Naive B cell (primary cell): ENCODE measurements around the gene ORMDL1. TPM values are rescaled to one million over a fixed set of nuclear protein-coding genes. Genes with fewer than 3 reads are reported as not detected.

Experiments
- ATAC-seq, 2 donors: fragments of 150-1000 bp; cut with Tn5 transposase; 2 replicates each; pipeline ENCODE4 v1.10.0; 2021; ENCODE audit warnings: low read depth in 2 of 2, mild to moderate bottlenecking in 2 of 2, moderate library complexity in 2 of 2
- DNase-seq: peaks from one replicate; pipeline ENCODE4 v3.0.0; 2022
- H3K27ac Mint-ChIP-seq, 6 donors: one replicate each; pipeline ENCODE4 v1.8.0; 2020 to 2022; ENCODE audit warnings: mild to moderate bottlenecking in 6 of 6, mixed read lengths in 6 of 6, moderate library complexity in 5 of 6, inconsistent platforms in 2 of 6
- H3K27me3 Mint-ChIP-seq, 3 donors: one replicate each; pipeline ENCODE4 v1.8.0; 2021 to 2022; ENCODE audit warnings: mixed read lengths in 3 of 3, mild to moderate bottlenecking in 1 of 3
- H3K36me3 Mint-ChIP-seq, 2 donors: one replicate each; pipeline ENCODE4 v1.8.0; 2020 to 2022; ENCODE audit warnings: mixed read lengths in 2 of 2, inconsistent platforms in 1 of 2, mild to moderate bottlenecking in 1 of 2
- H3K4me1 Mint-ChIP-seq, 3 donors: one replicate each; pipeline ENCODE4 v1.8.0; 2020 to 2022; ENCODE audit warnings: mixed read lengths in 3 of 3, inconsistent platforms in 1 of 3, mild to moderate bottlenecking in 1 of 3, moderate library complexity in 1 of 3
- H3K4me3 Mint-ChIP-seq, 8 donors: one replicate each; pipeline ENCODE4 v1.8.0; 2020 to 2022; ENCODE audit warnings: mild to moderate bottlenecking in 8 of 8, mixed read lengths in 8 of 8, moderate library complexity in 8 of 8, inconsistent platforms in 2 of 8
- H3K9me3 Mint-ChIP-seq, 7 donors: one replicate each; pipeline ENCODE4 v1.8.0; 2020 to 2022; ENCODE audit warnings: mixed read lengths in 7 of 7, mild to moderate bottlenecking in 5 of 7, inconsistent platforms in 2 of 7, moderate library complexity in 1 of 7
- polyA plus RNA-seq, 6 donors: library from polyadenylated mRNA; unstranded; fragments of 300-500 nt; fragmentation: Illumina TruSeq; gene quantifications; one replicate each; pipeline ENCODE4 v1.2.3, GENCODE V29; 2021; ENCODE audit warnings: low read depth in 6 of 6

The ORMDL1 gene
- polyA plus RNA-seq, 6 donors from 2014 or later = 78.8 to 113 (median 102) TPM

GRCh38 chr2:189799030-189799331 lies 14.8 kb upstream of the ORMDL1 start:
- H3K9me3 Mint-ChIP-seq = no peaks in the 10 kb centered on the region
- no peak overlapping the region for H3K4me3 Mint-ChIP-seq
- H3K27me3 Mint-ChIP-seq = no peaks in the 10 kb centered on the region
- H3K36me3 Mint-ChIP-seq = peaks cover 6 to 19% of the 10 kb centered on the region in 2 donors
- ATAC-seq = no peak
- H3K27ac Mint-ChIP-seq = no peak overlapping the region
- H3K4me1 Mint-ChIP-seq = peaks cover 3 to 15% (median 10%) of the 10 kb centered on the region in 3 donors
- DNase-seq = no peak

GRCh38 chr2:189798312-189799029 lies 14.3 kb upstream of the ORMDL1 start:
- Mint-ChIP-seq H3K4me1 (peaks cover 3 to 15% (median 10%) of the 10 kb centered on the region in 3 donors), H3K4me3 (no peak overlapping the region), H3K27me3 (no peaks in the 10 kb centered on the region), H3K9me3 (no peaks in the 10 kb centered on the region), H3K36me3 (peaks cover 6 to 19% of the 10 kb centered on the region in 2 donors), H3K27ac (peak overlapping the region in 2 of 6 donors; percentile 7 to 28)
- DNase-seq (peak; percentile 29), ATAC-seq (peak; percentile 54 to 82)

- DNase-seq = no peak
- no peak for ATAC-seq
- Mint-ChIP-seq H3K27me3 (no peaks in the 10 kb centered on the region), H3K36me3 (peaks cover 10 to 19% of the 10 kb centered on the region in 2 donors), H3K9me3 (no peaks in the 10 kb centered on the region), H3K27ac (peak overlapping the region in 2 of 6 donors; percentile 7 to 28), H3K4me1 (peaks cover 3 to 15% (median 10%) of the 10 kb centered on the region in 3 donors), H3K4me3 (no peak overlapping the region)
Observed at GRCh38 chr2:189797902-189798301, 13.8 kb upstream of the ORMDL1 start.

GRCh38 chr2:189794310-189794709 lies 10.2 kb upstream of the ORMDL1 start:
- no peak overlapping the region for H3K4me3 Mint-ChIP-seq
- peaks cover 2 to 3% (median 3%) of the 10 kb centered on the region in 3 donors for H3K4me1 Mint-ChIP-seq
- H3K9me3 Mint-ChIP-seq = no peaks in the 10 kb centered on the region
- H3K27ac Mint-ChIP-seq = no peak overlapping the region
- no peaks in the 10 kb centered on the region for H3K27me3 Mint-ChIP-seq
- ATAC-seq (no peak), DNase-seq (no peak)
- peaks cover 8 to 14% of the 10 kb centered on the region in 2 donors for H3K36me3 Mint-ChIP-seq

DNA sequence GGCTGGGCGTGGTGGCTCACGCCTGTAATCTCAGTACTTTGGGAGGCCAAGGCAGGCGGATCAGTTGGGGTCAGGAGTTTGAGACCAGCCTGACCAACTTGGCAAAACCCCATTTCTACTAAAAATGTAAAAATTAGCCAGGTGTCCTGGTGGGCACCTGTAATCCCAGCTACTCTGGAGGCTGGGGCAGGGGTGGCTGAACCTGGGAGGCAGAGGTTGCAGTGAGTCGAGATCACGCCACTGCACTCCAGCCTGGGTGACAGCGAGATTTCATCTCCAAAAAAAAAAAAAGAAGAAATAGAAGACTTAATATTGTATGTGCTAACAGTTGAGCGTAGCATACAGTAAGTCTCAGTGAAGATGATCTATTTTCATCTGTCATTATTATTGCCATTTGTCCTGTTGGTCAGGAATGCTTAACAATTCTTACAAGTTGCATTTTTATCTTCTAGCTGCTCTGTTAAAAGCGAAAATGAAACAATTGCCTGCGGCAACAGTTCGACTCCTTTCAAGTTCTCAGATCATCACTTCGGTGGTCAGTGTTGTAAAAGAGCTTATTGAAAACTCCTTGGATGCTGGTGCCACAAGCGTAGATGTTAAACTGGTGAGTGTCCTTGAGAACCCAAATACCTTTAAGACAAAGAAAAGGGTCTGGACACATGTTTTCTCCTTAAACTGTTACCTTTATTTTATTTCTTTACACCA lies 7.4 kb upstream of the ORMDL1 start:
- no peak overlapping the region for H3K27ac Mint-ChIP-seq
- H3K36me3 Mint-ChIP-seq = peaks cover 4 to 11% of the 10 kb centered on the region in 2 donors
- no peak for ATAC-seq
- no peak overlapping the region for H3K4me3 Mint-ChIP-seq
- H3K4me1 Mint-ChIP-seq = peaks cover 6 to 9% (median 7%) of the 10 kb centered on the region in 3 donors
- H3K27me3 Mint-ChIP-seq = no peaks in the 10 kb centered on the region
- no peak for DNase-seq
- no peaks in the 10 kb centered on the region for H3K9me3 Mint-ChIP-seq

DNA sequence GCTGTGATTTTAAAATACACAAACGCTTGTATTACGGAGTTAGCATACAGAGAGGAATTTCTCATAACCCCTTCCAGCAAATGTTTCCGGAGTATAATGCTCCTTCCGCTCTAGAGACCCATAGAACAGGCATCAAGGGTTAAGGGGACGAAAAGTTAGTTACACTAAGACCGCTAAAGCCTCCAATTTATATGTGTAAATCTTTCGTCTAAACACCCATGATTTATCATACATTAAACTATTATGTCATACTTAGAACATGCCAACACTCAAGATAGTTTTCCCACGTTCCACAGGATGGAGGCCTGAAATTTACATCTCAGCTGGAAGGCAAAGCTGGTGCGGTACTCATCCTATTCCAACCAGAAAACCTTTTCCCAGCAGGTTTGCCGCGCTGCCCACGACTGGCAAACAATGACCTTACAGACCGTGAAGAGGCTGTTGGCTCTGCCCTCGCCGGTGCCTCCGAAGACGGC lies 650 bp downstream of the ORMDL1 start:
- H3K4me1 Mint-ChIP-seq = peaks cover 39 to 58% (median 52%) of the 10 kb centered on the region in 3 donors
- peaks cover 4 to 18% of the 10 kb centered on the region in 2 donors for H3K36me3 Mint-ChIP-seq
- H3K27ac Mint-ChIP-seq = peak overlapping the region; percentile 89 to 98 (median 96)
- no peaks in the 10 kb centered on the region for H3K27me3 Mint-ChIP-seq
- peak overlapping the region; percentile 90 to 97 (median 96) for H3K4me3 Mint-ChIP-seq
- ATAC-seq (peak in 1 of 2 donors; percentile 7), DNase-seq (no peak)
- H3K9me3 Mint-ChIP-seq = no peaks in the 10 kb centered on the region

DNA sequence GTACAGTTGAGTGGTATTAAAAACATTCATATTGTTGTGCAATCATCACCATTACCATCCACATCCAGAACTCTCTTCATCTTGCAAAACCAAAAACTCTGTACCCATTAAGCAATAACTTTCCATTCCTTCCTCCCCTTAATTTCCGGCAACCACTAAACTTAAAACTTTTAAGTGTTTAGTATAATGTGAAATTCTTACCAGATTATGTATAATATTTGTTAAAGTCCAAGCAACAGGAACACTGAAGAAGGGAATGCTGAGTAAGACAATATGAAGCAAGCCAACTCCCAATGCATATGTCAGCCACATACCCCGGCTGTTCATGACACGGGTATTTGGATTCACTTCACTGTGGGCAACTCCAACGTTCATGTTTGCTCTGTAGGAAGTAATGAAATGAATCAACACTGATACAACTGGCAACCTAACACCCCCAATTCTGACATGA lies 1.9 kb downstream of the ORMDL1 start:
- H3K27ac Mint-ChIP-seq = peak overlapping the region; percentile 41 to 97 (median 78)
- H3K36me3 Mint-ChIP-seq = peaks cover 4 to 24% of the 10 kb centered on the region in 2 donors
- H3K27me3 Mint-ChIP-seq = no peaks in the 10 kb centered on the region
- H3K4me3 Mint-ChIP-seq = peak overlapping the region in 7 of 8 donors; percentile 21 to 94 (median 66)
- no peak for ATAC-seq
- DNase-seq = no peak
- no peaks in the 10 kb centered on the region for H3K9me3 Mint-ChIP-seq
- H3K4me1 Mint-ChIP-seq = peaks cover 38 to 58% (median 46%) of the 10 kb centered on the region in 3 donors

GRCh38 chr2:189772212-189772611 lies 11.9 kb downstream of the ORMDL1 start:
- H3K4me1 Mint-ChIP-seq = peaks cover 0 to 6% (median 6%) of the 10 kb centered on the region in 3 donors
- peaks cover 6 to 8% of the 10 kb centered on the region in 2 donors for H3K36me3 Mint-ChIP-seq
- no peaks in the 10 kb centered on the region for H3K9me3 Mint-ChIP-seq
- no peak overlapping the region for H3K27ac Mint-ChIP-seq
- no peaks in the 10 kb centered on the region for H3K27me3 Mint-ChIP-seq
- no peak for DNase-seq
- no peak overlapping the region for H3K4me3 Mint-ChIP-seq
- ATAC-seq = no peak

DNA sequence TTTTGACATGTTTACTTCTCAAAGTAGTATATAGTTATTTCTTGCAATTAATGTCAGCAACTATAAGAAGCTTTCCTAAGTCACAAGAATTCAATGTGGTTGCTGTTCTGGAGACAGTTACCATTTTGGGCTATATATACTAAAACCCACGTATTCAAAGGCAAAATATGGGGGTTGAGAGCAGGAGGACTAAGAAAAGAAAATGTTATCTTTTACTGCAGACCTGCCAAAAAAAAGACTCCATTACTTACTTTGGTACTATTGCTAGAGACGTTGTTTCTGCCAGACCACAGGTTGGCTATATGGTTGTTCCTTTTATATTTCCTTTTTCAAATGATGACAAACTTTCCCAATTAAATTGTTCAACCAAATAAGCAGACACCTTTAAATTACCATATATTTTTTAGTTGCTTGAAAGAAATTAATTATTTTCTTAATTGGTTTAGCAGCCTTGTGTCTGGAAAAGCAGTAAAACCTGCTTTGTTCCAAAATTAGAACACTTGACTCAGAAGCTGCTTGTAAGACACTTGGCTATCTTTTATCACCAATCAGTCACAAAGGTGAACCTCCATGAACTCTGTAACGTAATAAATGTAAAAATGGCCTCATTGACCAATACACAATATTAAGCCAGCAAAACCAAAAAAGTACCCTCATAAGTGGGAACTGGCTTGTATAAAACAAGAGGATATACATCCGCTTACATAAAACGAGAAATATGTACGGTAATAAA lies 13.4 kb downstream of the ORMDL1 start:
- Mint-ChIP-seq H3K27me3 (no peaks in the 10 kb centered on the region), H3K27ac (no peak overlapping the region), H3K36me3 (peaks cover 8 to 11% of the 10 kb centered on the region in 2 donors), H3K9me3 (no peaks in the 10 kb centered on the region), H3K4me1 (peaks cover 0 to 6% (median 6%) of the 10 kb centered on the region in 3 donors), H3K4me3 (no peak overlapping the region)
- DNase-seq (no peak), ATAC-seq (no peak)

DNA sequence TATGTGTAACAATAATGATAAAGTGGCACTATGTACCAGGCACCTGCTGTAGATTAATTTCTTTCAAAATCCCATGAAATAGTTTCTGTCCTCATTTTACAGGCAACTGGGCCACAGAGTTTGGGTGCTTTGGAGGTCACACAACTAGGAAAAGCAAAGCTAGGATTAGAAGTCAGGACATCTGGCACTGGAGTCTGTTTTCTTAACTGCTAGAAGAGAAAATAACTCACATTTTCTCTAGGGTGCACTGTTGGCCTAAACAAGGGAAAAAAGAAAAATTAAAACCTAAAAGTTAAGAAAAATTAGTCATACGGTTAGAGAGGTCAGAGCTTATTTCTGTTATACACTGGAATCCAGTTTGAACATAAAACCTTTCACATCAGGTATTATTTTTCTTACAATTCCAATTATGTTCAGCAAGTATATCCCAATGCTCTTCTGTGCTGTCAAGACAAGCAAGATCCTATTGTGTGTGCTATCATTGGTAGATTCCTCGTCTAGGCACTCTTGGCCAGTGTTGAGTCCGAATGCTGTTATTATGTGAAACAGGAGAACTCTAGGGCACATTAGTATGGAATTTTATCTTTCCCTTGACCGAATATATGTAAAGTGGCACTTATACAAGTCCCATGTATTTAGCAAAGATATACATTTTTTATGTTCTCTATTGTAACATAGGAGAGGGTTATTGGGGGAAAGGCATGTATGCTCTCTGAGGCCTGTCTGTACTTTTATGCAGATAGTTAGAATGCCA lies 20.1 kb downstream of the ORMDL1 start:
- Mint-ChIP-seq H3K27ac (peak overlapping the region in 1 of 6 donors; percentile 9), H3K27me3 (no peaks in the 10 kb centered on the region), H3K4me1 (peaks cover 4 to 13% (median 5%) of the 10 kb centered on the region in 3 donors), H3K9me3 (no peaks in the 10 kb centered on the region), H3K4me3 (peak overlapping the region in 6 of 8 donors; percentile 12 to 99 (median 65)), H3K36me3 (peaks cover 0 to 5% of the 10 kb centered on the region in 2 donors)
- no peak for DNase-seq
- no peak for ATAC-seq

GRCh38 chr2:189762551-189763298 lies 21.4 kb downstream of the ORMDL1 start, which contains the start of gene OSGEPL1:
Gene OSGEPL1 (minus strand): TSS chr2:189762792. CDS start chr2:189761640, 1,152 bp downstream.
- H3K4me1 Mint-ChIP-seq = peaks cover 7 to 13% (median 11%) of the 10 kb centered on the region in 3 donors
- DNase-seq (peak; percentile 88), ATAC-seq (peak; percentile 93 to 94)
- peak within 1 kb of the TSS; percentile 94 to 99 (median 96) for H3K4me3 Mint-ChIP-seq
- no peaks in the 10 kb centered on the region for H3K27me3 Mint-ChIP-seq
- peaks cover 0 to 5% of the 10 kb centered on the region in 2 donors for H3K36me3 Mint-ChIP-seq
- H3K27ac Mint-ChIP-seq = peak within 1 kb of the TSS; percentile 90 to 98 (median 96)
- H3K9me3 Mint-ChIP-seq = no peaks in the 10 kb centered on the region

GRCh38 chr2:189762229-189762550 lies 21.9 kb downstream of the ORMDL1 start:
- Mint-ChIP-seq H3K36me3 (peaks cover 0 to 5% of the 10 kb centered on the region in 2 donors), H3K27me3 (no peaks in the 10 kb centered on the region), H3K27ac (peak overlapping the region; percentile 90 to 98 (median 96)), H3K4me3 (peak overlapping the region; percentile 94 to 99 (median 96)), H3K4me1 (peaks cover 7 to 13% (median 11%) of the 10 kb centered on the region in 3 donors), H3K9me3 (no peaks in the 10 kb centered on the region)
- no peak for DNase-seq
- ATAC-seq = no peak
